Subcutaneous adipose tissue (tissue), 4 donors: ENCODE results near the gene PLA2G3. TPM values are rescaled to one million over a fixed set of nuclear protein-coding genes. Genes with fewer than 3 reads are reported as not detected.

ENCODE experiments used
- CTCF ChIP-seq: fragments of 450-650 bp; IDR thresholded peaks from one replicate; pipeline ENCODE4 v1.5.1; 2016; ENCODE audit warnings: low read depth, mild to moderate bottlenecking, control low read depth, antibody characterized with exemption, moderate library complexity
- total RNA-seq, 4 donors: library from RNA; depleted of rRNA; stranded (reverse); fragments of >200 nt; gene quantifications; one replicate each; pipeline ENCODE4 v1.1.0, GENCODE V29; 2016

PLA2G3 gene
- total RNA-seq, 4 donors from 2014 or later, result not detected

GRCh38 chr22:31160328-31160978 is 20.1 kb upstream of the PLA2G3 start:
- no peak for TF ChIP-seq CTCF

GRCh38 chr22:31155422-31155821 is 15.1 kb upstream of the PLA2G3 start:
- TF ChIP-seq CTCF, result no peak

- TF ChIP-seq CTCF, result no peak
Observed at GRCh38 chr22:31154975-31155374, 14.7 kb upstream of the PLA2G3 start.

- no peak for TF ChIP-seq CTCF
Observed at GRCh38 chr22:31153357-31153756, 13.0 kb upstream of the PLA2G3 start.

GRCh38 chr22:31151872-31152271 is 11.6 kb upstream of the PLA2G3 start:
- no peak for TF ChIP-seq CTCF

GRCh38 chr22:31150615-31151014 is 10.3 kb upstream of the PLA2G3 start:
- no peak for TF ChIP-seq CTCF

GRCh38 chr22:31148953-31149627 is 8.8 kb upstream of the PLA2G3 start:
- no peak for TF ChIP-seq CTCF
